Heart right ventricle (tissue), 16 donors: ENCODE results near the gene SLC9A5. TPM values are rescaled to one million over a fixed set of nuclear protein-coding genes. Genes with fewer than 3 reads are reported as not detected.

Source experiments
- ATAC-seq, 8 donors: fragments of 200-7000 bp; cut with Tn5 transposase; one replicate each; pipeline ENCODE4 v1.9.1; 2020; ENCODE audit warnings: mild to moderate bottlenecking in 8 of 8, moderate library complexity in 8 of 8, moderate number of reproducible peaks in 1 of 8
- DNase-seq, 2 donors: peaks; one replicate each; pipeline ENCODE4 v3.0.0-alpha.2; 2020
- H3K27ac ChIP-seq, 10 donors: fragments of 200-600 bp; sonication (generic) in 2 of 10; one replicate each; pipeline versions ENCODE4 v1.5.0 to v1.8.0; 2020 to 2022; ENCODE audit warnings: mild to moderate bottlenecking in 3 of 10
- H3K27me3 ChIP-seq, 7 donors: fragments of 200-600 bp; one replicate each; pipeline ENCODE4 v1.8.0; 2021 to 2022; ENCODE audit warnings: mild to moderate bottlenecking in 2 of 7
- H3K36me3 ChIP-seq, 9 donors: fragments of 200-600 bp; sonication (generic) in 1 of 9; one replicate each; pipeline versions ENCODE4 v1.5.0 to v1.8.0; 2020 to 2022; ENCODE audit warnings: mild to moderate bottlenecking in 2 of 9
- H3K4me1 ChIP-seq, 9 donors: fragments of 200-600 bp; sonication (generic) in 1 of 9; one replicate each; pipeline versions ENCODE4 v1.5.0 to v1.8.0; 2020 to 2022; ENCODE audit warnings: mild to moderate bottlenecking in 4 of 9
- H3K4me3 ChIP-seq, 10 donors: fragments of 200-600 bp; sonication (generic) in 2 of 10; one replicate each; pipeline versions ENCODE4 v1.5.0 to v1.8.0; 2020 to 2022; ENCODE audit warnings: mild to moderate bottlenecking in 7 of 10, moderate library complexity in 2 of 10
- H3K9me3 ChIP-seq, 11 donors: fragments of 200-600 bp in 10 of 11; sonication (generic) in 2 of 11; one replicate each; pipeline versions ENCODE4 v1.5.0 to v1.8.0; 2013 to 2022; ENCODE audit warnings: mild to moderate bottlenecking in 2 of 11, control low read depth in 1 of 11, moderate library complexity in 1 of 11
- WGBS, 2 donors: extraction: QIAGEN DNeasy Blood & Tissue Kit; methylation state at CpG; one replicate each; pipeline ENCODE4 v1.1.7; 2013; ENCODE audit warnings: inconsistent platforms in 1 of 2; 5-methylcytosine and 5-hydroxymethylcytosine counted together
- intact Hi-C, 10 donors: fragments of 100-400 bp; cut with DNase I; formaldehyde crosslinking; loops; one replicate each; pipeline versions ENCODE4 v1.11.1 to v1.14.2; 2022
- polyA plus RNA-seq, 2 donors: library from polyadenylated mRNA; stranded (reverse); fragments of 200-250 nt; gene quantifications; one replicate each; pipeline ENCODE4 v1.2.3, GENCODE V29; 2013
- total RNA-seq, 10 donors: library from RNA; stranded (reverse); fragmentation: NEBNext Ultra II Directional in 3 of 10; extraction: Animal tissue kit (Norgen Biotek cat#: 25700) in 3 of 10; gene quantifications; one replicate each; pipeline versions ENCODE4 v1.2.1 to v1.2.4, GENCODE V29; 2021 to 2023
- TF ChIP-seq, protein P1 (sequence below), 9 donors: fragments of 200-600 bp; sonication (generic) in 2 of 9; IDR thresholded peaks; one replicate each; pipeline versions ENCODE4 v1.5.0 to v1.8.0; 2021 to 2022; ENCODE audit warnings: antibody characterized with exemption in 9 of 9, mild to moderate bottlenecking in 5 of 9, moderate library complexity in 1 of 9
- donor health status: Arrhythmogenic right ventricular cardiomyopathy.
- donor health status: ischemic (EF 13 %, LVEDD 7.1; RV severe dilation, severe dysfunction).
- donor health status: healthy with polysubstance abuse.
- donor health status: DM: no; HTN: yes; CAD: no.
- donor health status: DM: no; HTN: no; CAD: no.
- donor health status: ischemic (EF 25% LVEDD 6.9; RV normal size, moderate dysfunction).
- donor health status: ischemic (EF 25% LVEDD 5.7; RV mildly dilated, moderate dysfunction).
- donor health status: healthy.
- donor health status: DM: yes; HTN: yes; CAD: no.
- donor health status: Ischemic cardiomyopathy.
- donor health status: ischemic (EF 35%, LVEDD 5.7; RV mildly dilated, moderate dysfunction).
- donor health status: nonischemic (EF 11% LVEDD 7.7; RV severe dilation, severe dysfunction).
- donor health status: DM: yes; HTN: yes; CAD: no.
- donor health status: PGD.
- donor health status: ischemic (EF 29% LVEDD 5.4; RV normal size, mild dysfunction).
- donor health status: nonischemic (EF 23%, LVEDD 6.1; RV moderate dilation, normal function).

The SLC9A5 gene
- total and polyA plus RNA-seq, 12 donors: 0.26 to 2.4 (median 1.0) TPM

DNA sequence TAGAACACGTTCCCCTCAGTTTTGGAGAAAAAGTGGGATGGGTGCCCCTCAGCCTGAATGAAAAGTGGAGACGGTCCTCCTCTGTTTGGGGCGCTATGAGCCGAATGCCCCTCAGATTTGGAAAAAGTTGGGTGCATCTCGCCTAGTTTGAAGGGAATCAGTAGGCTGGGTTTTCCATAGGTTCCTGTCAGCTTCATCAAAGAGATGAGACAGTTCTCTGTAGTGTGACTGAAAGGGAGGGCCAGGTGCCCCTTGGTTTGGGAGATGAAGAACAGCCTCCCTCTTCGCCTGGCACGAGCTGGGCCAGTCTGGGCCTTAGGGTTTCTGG is 742 bp upstream of the SLC9A5 start:
- TF ChIP-seq, protein P1, sequence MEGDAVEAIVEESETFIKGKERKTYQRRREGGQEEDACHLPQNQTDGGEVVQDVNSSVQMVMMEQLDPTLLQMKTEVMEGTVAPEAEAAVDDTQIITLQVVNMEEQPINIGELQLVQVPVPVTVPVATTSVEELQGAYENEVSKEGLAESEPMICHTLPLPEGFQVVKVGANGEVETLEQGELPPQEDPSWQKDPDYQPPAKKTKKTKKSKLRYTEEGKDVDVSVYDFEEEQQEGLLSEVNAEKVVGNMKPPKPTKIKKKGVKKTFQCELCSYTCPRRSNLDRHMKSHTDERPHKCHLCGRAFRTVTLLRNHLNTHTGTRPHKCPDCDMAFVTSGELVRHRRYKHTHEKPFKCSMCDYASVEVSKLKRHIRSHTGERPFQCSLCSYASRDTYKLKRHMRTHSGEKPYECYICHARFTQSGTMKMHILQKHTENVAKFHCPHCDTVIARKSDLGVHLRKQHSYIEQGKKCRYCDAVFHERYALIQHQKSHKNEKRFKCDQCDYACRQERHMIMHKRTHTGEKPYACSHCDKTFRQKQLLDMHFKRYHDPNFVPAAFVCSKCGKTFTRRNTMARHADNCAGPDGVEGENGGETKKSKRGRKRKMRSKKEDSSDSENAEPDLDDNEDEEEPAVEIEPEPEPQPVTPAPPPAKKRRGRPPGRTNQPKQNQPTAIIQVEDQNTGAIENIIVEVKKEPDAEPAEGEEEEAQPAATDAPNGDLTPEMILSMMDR (IDR thresholded peaks at IDR 0.05): no peak
- no peak for ATAC-seq
- peaks cover 19 to 60% (median 49%) of the 10 kb centered on the region in 9 donors for H3K4me1 ChIP-seq
- no peaks in the 10 kb centered on the region for H3K36me3 ChIP-seq
- 3 to 6% methylated on average over 7 of the region's 7 CpGs for WGBS, 2 donors
- no peak for DNase-seq
- no peaks in the 10 kb centered on the region for H3K9me3 ChIP-seq
- H3K27me3 ChIP-seq: peaks cover 0 to 34% (median 0%) of the 10 kb centered on the region in 7 donors
- H3K27ac ChIP-seq: peak overlapping the region in 4 of 10 donors; percentile 40 to 97 (median 80)
- intact Hi-C loops: loop anchor here in 2 of 10 donors (5.0 kb wide), 2 partner anchors 56 to 66 kb away; partner anchors contain the start of genes E2F4 (in 1 of the 2), EXOC3L1 (in 1 of the 2) and MATCAP1 (in 1 of the 2)
- peak overlapping the region; percentile 55 to 97 (median 84) for H3K4me3 ChIP-seq

DNA sequence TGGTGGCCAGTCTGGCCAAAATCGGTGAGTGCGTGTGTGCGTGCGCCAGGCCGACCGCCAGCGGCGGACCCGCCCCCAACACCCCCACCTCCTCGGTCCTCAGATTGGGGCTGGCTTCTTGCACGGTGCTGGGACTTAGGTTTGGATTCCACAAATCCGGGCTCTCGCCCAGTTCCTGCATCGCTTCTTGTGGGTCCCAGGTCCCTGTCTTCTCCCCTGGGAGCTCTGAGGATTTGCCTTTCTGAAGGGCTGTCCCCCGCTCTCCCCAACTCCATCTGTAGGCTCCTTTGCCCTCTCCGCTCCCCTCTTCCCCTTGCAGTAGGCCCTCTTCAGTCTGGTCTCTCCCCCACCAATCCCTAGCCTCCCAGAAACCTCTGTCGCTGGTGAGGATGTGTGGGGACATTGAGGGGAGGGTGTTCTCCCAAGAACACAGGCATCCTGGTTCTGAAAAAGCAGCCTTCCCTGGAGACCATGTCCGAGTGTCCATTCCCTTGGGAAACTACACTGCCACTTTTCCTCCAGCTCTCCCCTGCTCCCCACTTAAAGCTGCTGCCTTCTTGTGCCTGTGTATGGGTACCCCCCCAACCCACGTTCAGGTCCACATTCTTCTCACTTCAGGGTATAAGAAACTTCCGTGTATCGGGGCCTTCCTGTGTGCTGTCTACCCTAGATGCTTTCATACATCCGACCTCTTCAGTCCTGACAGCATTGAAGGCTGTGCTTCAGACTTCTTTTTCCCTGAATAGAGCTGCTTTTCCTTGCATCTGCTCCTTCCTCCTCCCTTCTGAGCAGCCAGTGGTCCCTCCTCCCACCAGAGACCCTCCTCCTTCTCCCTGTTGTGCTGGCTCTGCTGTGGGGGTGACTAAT is 632 bp downstream of the SLC9A5 start:
- Histone ChIP-seq H3K4me3 (peak overlapping the region; percentile 42 to 97 (median 76)), H3K9me3 (no peaks in the 10 kb centered on the region), H3K4me1 (peaks cover 8 to 46% (median 35%) of the 10 kb centered on the region in 9 donors), H3K36me3 (no peaks in the 10 kb centered on the region), H3K27ac (peak overlapping the region in 2 of 10 donors; percentile 32 to 64), H3K27me3 (peaks cover 0 to 34% (median 0%) of the 10 kb centered on the region in 7 donors)
- no peak for ATAC-seq
- intact Hi-C loops: loop anchor here in 2 of 10 donors (5.0 kb wide), 2 partner anchors 57 to 67 kb away; partner anchors contain the start of genes E2F4 (in 1 of the 2), EXOC3L1 (in 1 of the 2) and MATCAP1 (in 1 of the 2)
- 14 to 18% methylated on average over 22 of the region's 22 CpGs for WGBS, 2 donors
- TF ChIP-seq, protein P1 (IDR thresholded peaks at IDR 0.05): no peak
- DNase-seq: no peak

DNA sequence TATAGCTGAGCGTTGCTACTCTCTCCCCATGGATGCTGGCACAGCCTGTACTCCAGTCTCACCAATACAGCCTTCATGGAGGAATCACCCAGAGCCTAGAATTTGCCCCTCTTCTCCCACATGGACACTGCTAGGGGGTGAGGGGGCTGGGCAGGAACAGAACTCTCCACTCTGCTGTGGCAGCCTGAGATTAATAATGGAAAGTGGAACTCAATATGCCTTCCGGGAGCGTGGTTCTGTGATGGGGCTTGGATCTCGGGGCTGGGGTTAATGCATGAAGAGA is 1.2 kb downstream of the SLC9A5 start:
- 75 to 79% methylated on average over 4 of the region's 4 CpGs for WGBS, 2 donors

More for the DNA sequence above, 1.2 kb downstream of the SLC9A5 start:
- peaks cover 0 to 34% (median 0%) of the 10 kb centered on the region in 7 donors for H3K27me3 ChIP-seq
- TF ChIP-seq, protein P1 (IDR thresholded peaks at IDR 0.05): no peak
- H3K9me3 ChIP-seq: no peaks in the 10 kb centered on the region
- DNase-seq (no peak), ATAC-seq (no peak)
- H3K4me3 ChIP-seq: no peak overlapping the region
- intact Hi-C loops: no loop called here
- H3K36me3 ChIP-seq: no peaks in the 10 kb centered on the region
- H3K27ac ChIP-seq: no peak overlapping the region
- peaks cover 5 to 41% (median 29%) of the 10 kb centered on the region in 9 donors for H3K4me1 ChIP-seq
